IPS-18c (cell line): ENCODE data around the gene RELA.
"Not testable (repeated sequence)": the region's sequence is repeated elsewhere in the genome, so short reads cannot be mapped to it uniquely, and the experiment has no call there.

Source experiments
- H3K4me3 ChIP-seq: 2 replicates; pipeline ENCODE4 v1.7.0; 2013; ENCODE audit warnings: low read depth, mild to moderate bottlenecking, low read length, moderate library complexity; ENCODE audit not compliant: insufficient read depth
- H3K9me3 ChIP-seq: one replicate; pipeline ENCODE4 v1.6.1; 2013; ENCODE audit warnings: mild to moderate bottlenecking, low read length, moderate library complexity; ENCODE audit not compliant: control insufficient read depth, insufficient read depth

Gene RELA

GRCh38 chr11:65685981-65686380, 23.3 kb upstream of the RELA start:
- no peak overlapping the region for H3K4me3 ChIP-seq
- H3K9me3 ChIP-seq: no peaks in the 10 kb centered on the region

DNA sequence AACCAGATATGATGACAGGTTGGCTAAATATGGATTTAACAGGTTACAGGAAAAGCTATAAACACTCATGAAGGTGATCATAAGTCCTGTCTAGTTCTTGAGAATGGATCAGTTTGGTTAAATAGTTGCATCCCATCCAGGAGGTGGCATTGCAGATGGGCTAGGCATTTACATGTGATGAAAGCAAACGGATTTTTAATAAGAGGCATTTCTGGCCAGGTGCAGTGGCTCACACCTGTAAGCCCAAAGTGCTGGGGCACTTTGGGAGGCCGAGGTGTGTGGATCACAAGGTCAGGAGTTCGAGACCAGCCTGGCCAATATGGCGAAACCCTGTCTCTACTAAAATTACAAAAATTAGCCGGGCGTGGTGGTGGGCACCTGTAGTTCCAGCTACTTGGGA, 20.8 kb upstream of the RELA start:
- not testable (repeated sequence) for H3K4me3 ChIP-seq, H3K9me3 ChIP-seq

- no peaks in the 10 kb centered on the region for H3K9me3 ChIP-seq
- H3K4me3 ChIP-seq: no peak overlapping the region
Observed at GRCh38 chr11:65680192-65680743, 17.6 kb upstream of the RELA start.

DNA sequence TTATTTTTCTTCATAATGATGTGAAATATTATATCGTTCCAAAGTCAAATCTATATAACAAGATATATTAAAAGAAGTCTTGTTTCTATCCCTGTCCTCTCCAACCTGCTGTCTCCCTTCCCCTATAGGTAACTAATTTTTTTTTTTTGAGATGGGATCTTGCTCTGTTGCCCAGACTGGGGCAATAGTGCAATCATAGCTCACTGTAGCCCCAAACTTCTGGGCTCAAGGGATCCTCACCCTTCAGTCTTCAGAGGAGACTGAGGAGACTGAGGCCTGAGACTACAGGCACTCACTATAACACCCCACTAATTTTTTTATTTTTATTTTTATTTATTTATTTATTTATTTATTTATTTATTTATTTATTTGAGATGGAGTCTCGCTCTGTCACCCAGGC, 10.3 kb upstream of the RELA start:
- no peaks in the 10 kb centered on the region for H3K9me3 ChIP-seq

GRCh38 chr11:65672180-65672860, 9.6 kb upstream of the RELA start:
- Histone ChIP-seq H3K4me3 (no peak overlapping the region), H3K9me3 (no peaks in the 10 kb centered on the region)

More for the DNA sequence above, 10.3 kb upstream of the RELA start:
- H3K4me3 ChIP-seq: no peak overlapping the region

GRCh38 chr11:65663639-65664200, 1.0 kb upstream of the RELA start:
- H3K4me3 ChIP-seq: peak overlapping the region; percentile 92
- no peaks in the 10 kb centered on the region for H3K9me3 ChIP-seq

DNA sequence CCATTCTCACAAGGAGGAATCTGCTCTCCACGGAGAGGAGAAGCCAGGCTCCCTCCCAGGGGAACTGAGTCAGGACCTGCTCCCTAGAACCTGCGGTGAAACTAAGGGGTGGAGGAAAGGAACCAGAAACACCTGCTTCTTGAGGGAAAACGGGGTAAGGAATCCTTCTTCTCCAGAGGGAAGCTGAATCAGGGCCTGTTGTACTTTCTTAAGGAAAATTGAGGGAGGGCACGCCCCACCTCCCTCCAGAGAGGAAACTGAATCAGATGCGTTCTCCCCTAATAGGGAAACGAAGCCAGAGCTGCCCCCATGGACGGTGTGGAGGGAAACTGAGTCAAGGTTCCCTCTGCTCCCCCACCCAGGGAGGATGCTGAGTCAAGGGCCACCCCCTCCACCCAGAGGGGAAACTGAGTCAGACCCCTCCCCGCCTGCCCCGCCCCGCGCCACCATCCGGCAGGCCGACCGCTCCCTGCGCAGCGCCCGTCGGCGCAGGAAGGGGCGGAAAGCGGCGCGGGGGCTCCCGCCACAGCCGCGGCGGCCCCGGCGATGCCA, 393 bp downstream of the RELA start:
- Histone ChIP-seq H3K9me3 (no peaks in the 10 kb centered on the region), H3K4me3 (peak overlapping the region; percentile 92)

- H3K9me3 ChIP-seq: no peaks in the 10 kb centered on the region
- peak overlapping the region; percentile 92 for H3K4me3 ChIP-seq
Observed at GRCh38 chr11:65661599-65662246, 993 bp downstream of the RELA start.

DNA sequence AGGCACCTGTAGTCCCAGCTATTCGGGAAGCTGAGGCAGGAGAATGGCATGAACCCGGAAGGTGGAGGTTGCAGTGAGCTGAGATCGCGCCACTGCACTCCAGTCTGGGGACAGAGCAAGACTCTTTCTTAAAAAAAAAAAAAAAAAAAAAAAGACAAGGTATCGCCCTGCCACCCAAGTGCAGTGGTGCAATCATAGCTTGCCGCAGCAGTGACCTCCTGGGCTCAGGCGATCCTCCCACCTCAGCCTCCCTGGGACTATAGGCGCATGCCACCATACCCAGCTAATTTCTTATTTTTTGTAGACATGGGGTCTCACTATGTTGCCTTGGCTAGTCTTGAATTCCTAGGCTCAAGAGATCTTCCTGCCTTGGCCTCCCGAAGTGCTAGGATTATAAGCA, 1.8 kb downstream of the RELA start:
- H3K4me3 ChIP-seq, H3K9me3 ChIP-seq: not testable (repeated sequence)

- Histone ChIP-seq H3K4me3 (no peak overlapping the region), H3K9me3 (no peaks in the 10 kb centered on the region)
Observed at GRCh38 chr11:65660038-65660437, 2.7 kb downstream of the RELA start.

- H3K4me3 ChIP-seq: no peak overlapping the region
- no peaks in the 10 kb centered on the region for H3K9me3 ChIP-seq
Observed at GRCh38 chr11:65658174-65659021, 4.3 kb downstream of the RELA start.

GRCh38 chr11:65657426-65657825, 5.3 kb downstream of the RELA start:
- Histone ChIP-seq H3K9me3 (no peaks in the 10 kb centered on the region), H3K4me3 (no peak overlapping the region)

DNA sequence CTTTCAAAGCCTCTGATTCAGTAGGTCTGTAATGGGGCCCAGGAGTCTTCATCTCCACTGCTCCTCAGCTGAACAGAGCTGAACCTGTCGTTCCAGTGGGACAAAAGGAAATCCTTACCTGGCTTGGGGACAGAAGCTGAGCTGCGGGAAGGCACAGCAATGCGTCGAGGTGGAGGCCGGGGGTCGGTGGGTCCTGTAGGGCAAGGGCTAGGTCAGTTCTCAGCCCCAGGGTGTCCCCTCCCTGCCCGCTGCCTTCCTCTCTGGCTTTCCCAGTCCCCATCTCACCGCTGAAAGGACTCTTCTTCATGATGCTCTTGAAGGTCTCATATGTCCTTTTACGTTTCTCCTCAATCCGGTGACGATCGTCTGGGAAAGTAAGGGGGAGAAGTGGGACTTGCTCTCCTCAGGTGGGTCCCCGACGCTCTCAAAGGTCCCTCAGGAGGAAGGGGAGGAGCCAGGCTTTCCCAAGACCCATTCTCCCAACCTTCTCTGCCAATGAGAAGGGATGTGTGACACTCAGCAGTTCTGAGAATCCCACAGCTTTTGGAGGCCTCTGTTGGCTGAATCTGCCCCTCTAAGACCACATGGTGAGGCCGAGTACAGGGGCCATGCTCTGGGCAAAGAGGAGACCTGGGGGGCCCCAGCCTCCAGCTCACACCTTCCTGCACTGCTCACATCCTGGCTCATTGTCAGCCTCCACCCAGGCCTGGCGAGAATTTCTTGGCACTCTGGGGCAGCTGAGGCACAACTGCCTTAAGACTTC, 7.0 kb downstream of the RELA start:
- no peak overlapping the region for H3K4me3 ChIP-seq
- H3K9me3 ChIP-seq: no peaks in the 10 kb centered on the region

GRCh38 chr11:65654375-65655349, 8.1 kb downstream of the RELA start:
- no peak overlapping the region for H3K4me3 ChIP-seq
- H3K9me3 ChIP-seq: no peaks in the 10 kb centered on the region
